ENCODE results near the gene HDAC11.
"Not testable (repeated sequence)": the region's sequence is repeated elsewhere in the genome, so short reads cannot be mapped to it uniquely, and the experiment has no call there.

HDAC11 gene

GRCh38 chr3:13479582-13480339, at the start of gene HDAC11:
Gene HDAC11, plus strand, starts transcription at chr3:13480306. Its CDS starts 42 bp downstream, at chr3:13480348.
- peak; percentile 98 for DNase-seq

- DNase-seq = not testable (repeated sequence)
Observed at GRCh38 chr3:13430411-13430875, 49.7 kb upstream of the HDAC11 start.

- DNase-seq = no peak
Observed at GRCh38 chr3:13432093-13432492, 48.0 kb upstream of the HDAC11 start.

- DNase-seq = no peak
Observed at GRCh38 chr3:13433912-13434311, 46.2 kb upstream of the HDAC11 start.

- not testable (repeated sequence) for DNase-seq
Observed at GRCh38 chr3:13436213-13436612, 43.9 kb upstream of the HDAC11 start.

GRCh38 chr3:13440204-13440817, 39.8 kb upstream of the HDAC11 start:
- DNase-seq = no peak

GRCh38 chr3:13442882-13443281, 37.2 kb upstream of the HDAC11 start:
- not testable (repeated sequence) for DNase-seq

- no peak for DNase-seq
Observed at GRCh38 chr3:13451301-13451673, 28.8 kb upstream of the HDAC11 start.

GRCh38 chr3:13452490-13453335, 27.4 kb upstream of the HDAC11 start:
- peak; percentile 57 for DNase-seq

GRCh38 chr3:13455644-13456043, 24.5 kb upstream of the HDAC11 start:
- DNase-seq = no peak

GRCh38 chr3:13457593-13457992, 22.5 kb upstream of the HDAC11 start:
- DNase-seq = no peak

GRCh38 chr3:13459605-13460340, 20.3 kb upstream of the HDAC11 start:
- DNase-seq = no peak

GRCh38 chr3:13460341-13460736, 19.8 kb upstream of the HDAC11 start:
- no peak for DNase-seq

- no peak for DNase-seq
Observed at GRCh38 chr3:13461169-13462124, 18.7 kb upstream of the HDAC11 start.

GRCh38 chr3:13462125-13462629, 17.9 kb upstream of the HDAC11 start:
- no peak for DNase-seq

- DNase-seq = no peak
Observed at GRCh38 chr3:13462822-13463221, 17.3 kb upstream of the HDAC11 start.

- no peak for DNase-seq
Observed at GRCh38 chr3:13463618-13464400, 16.3 kb upstream of the HDAC11 start.

- no peak for DNase-seq
Observed at GRCh38 chr3:13465236-13465873, 14.8 kb upstream of the HDAC11 start.

- no peak for DNase-seq
Observed at GRCh38 chr3:13466781-13467180, 13.3 kb upstream of the HDAC11 start.

All from right forelimb (tissue), 1 donor.